PC-9 (cell line): ENCODE measurements around the gene ATP4A. TPM values are rescaled to one million over a fixed set of nuclear protein-coding genes. Genes with fewer than 3 reads are reported as not detected.

Source experiments
- BruUV-seq: library from RNA; stranded (reverse); fragments of 400-500 nt; replicated peaks from 2 replicates; lab custom pipeline; 2021; lab: Mats Ljungman, UMichigan
- CTCF ChIA-PET: fragments of 300-600 bp; sonication (Branson Sonifier 250); formaldehyde crosslinking; loops from one replicate; lab custom pipeline; 2022; ENCODE audit warnings: antibody characterized with exemption; lab: Charles Lee
- POLR2A ChIA-PET: fragments of 300-600 bp; sonication (Branson Sonifier 250); formaldehyde crosslinking; loops from one replicate; lab custom pipeline; 2022; ENCODE audit warnings: antibody characterized with exemption; ENCODE audit not compliant: unreplicated experiment; lab: Charles Lee
- DNase-seq, 2 experiments: peaks; one replicate each; pipeline versions ENCODE4 v3.0.0 to v3.0.0-alpha.2; 2015 to 2022; ENCODE audit warnings: mixed read lengths in 1 of 2
- H2AFZ ChIP-seq: fragments of 200-600 bp; sonication (generic); 2 replicates; pipeline ENCODE4 v1.8.1; 2017; ENCODE audit warnings: antibody characterized with exemption
- H3F3A ChIP-seq: fragments of 200-600 bp; sonication (generic); 2 replicates; pipeline ENCODE4 v1.8.1; 2017; ENCODE audit warnings: antibody characterized with exemption, mild to moderate bottlenecking, low read depth; ENCODE audit not compliant: insufficient read depth
- H3K27ac ChIP-seq: fragments of 200-600 bp; sonication (generic); 2 replicates; pipeline ENCODE4 v1.6.1; 2016; ENCODE audit warnings: mixed run types
- H3K27me3 ChIP-seq: fragments of 200-600 bp; sonication (generic); 2 replicates; pipeline ENCODE4 v1.6.1; 2016; ENCODE audit warnings: low read depth, mixed run types; ENCODE audit not compliant: insufficient read depth
- H3K36me3 ChIP-seq: fragments of 200-600 bp; sonication (generic); 2 replicates; pipeline ENCODE4 v1.6.1; 2016; ENCODE audit warnings: low read depth, mixed run types
- H3K4me1 ChIP-seq: fragments of 200-600 bp; sonication (generic); replicated peaks from 2 replicates; pipeline ENCODE4 v1.6.1; 2016; ENCODE audit warnings: mixed run types; ENCODE audit not compliant: insufficient read depth
- H3K4me2 ChIP-seq: fragments of 200-600 bp; sonication (generic); 2 replicates; pipeline ENCODE4 v1.6.1; 2017; ENCODE audit warnings: mixed run types
- H3K4me3 ChIP-seq: fragments of 200-600 bp; sonication (generic); 2 replicates; pipeline ENCODE4 v1.6.1; 2016; ENCODE audit warnings: mixed run types
- H3K79me2 ChIP-seq: fragments of 200-600 bp; sonication (generic); 2 replicates; pipeline ENCODE4 v1.6.1; 2017; ENCODE audit warnings: low read depth, mixed run types
- H3K9me2 ChIP-seq: fragments of 200-600 bp; sonication (generic); 2 replicates; pipeline ENCODE4 v1.8.1; 2017; ENCODE audit warnings: mild to moderate bottlenecking; ENCODE audit not compliant: insufficient read depth
- H3K9me3 ChIP-seq: fragments of 200-600 bp; sonication (generic); 2 replicates; pipeline ENCODE4 v1.8.1; 2016; ENCODE audit warnings: low read depth; ENCODE audit not compliant: insufficient read depth
- H4K20me1 ChIP-seq: fragments of 200-600 bp; sonication (generic); 2 replicates; pipeline ENCODE4 v1.8.1; 2017; ENCODE audit not compliant: insufficient read depth
- EZH2 ChIP-seq: fragments of 200-600 bp; sonication (generic); IDR thresholded peaks from 2 replicates; pipeline ENCODE4 v1.8.0; 2017; ENCODE audit warnings: antibody characterized with exemption, low read depth
- intact Hi-C: fragments of 100-400 bp; cut with micrococcal nuclease; formaldehyde crosslinking; loops from one replicate; pipeline ENCODE4 v1.10.0; 2022; ENCODE audit not compliant: unreplicated experiment
- total RNA-seq: library from RNA; stranded (reverse); gene quantifications from 2 replicates; pipeline ENCODE4 v1.2.3, GENCODE V29; 2021
- TF ChIP-seq, protein P1 (sequence below): fragments of 200-600 bp; sonication (generic); conservative IDR thresholded peaks from 2 replicates; pipeline ENCODE4 v1.6.1; 2017; ENCODE audit warnings: mixed run types, antibody characterized with exemption, mild to moderate bottlenecking, moderate library complexity

The ATP4A gene
- total RNA-seq, 1 experiment from 2014 or later: not detected

DNA sequence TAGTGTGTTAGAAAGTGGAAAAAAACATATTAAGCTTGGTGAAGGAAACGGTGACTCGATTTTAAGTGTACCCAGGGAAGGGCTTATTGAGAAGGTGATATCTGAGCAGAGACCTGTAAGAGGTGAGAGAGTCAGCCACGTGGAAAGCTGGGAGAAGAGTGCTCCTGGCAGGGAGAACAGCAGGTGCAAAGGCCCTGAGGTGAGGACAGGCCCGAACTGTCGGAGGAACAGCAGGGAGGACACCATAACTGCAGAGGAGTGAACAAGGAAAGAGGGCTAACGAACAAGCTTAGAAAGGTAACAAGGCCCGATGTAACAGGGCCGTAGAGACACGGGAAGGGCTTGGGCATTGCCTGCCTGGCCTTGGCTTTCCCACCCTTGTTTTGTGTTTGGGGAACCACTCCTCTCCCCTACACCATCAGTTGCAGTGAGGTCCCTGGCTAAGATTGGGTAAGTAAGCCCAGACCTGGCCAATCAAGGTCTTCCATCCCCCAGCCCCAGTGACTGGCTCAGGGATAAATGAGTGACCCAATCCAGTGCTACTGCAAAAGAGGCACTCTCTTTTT lies 7.3 kb downstream of the ATP4A start:
- BruUV-seq: no TSS peak
- Histone ChIP-seq H3K27me3 (peaks cover 12% of the 10 kb centered on the region), H3K79me2 (no peaks in the 10 kb centered on the region), H3F3A (no peaks in the 10 kb centered on the region; the same call in none of the 2 replicates), H3K9me3 (no peaks in the 10 kb centered on the region), H3K4me1 (no peaks in the 10 kb centered on the region), H3K36me3 (no peaks in the 10 kb centered on the region), H3K4me2 (no peak overlapping the region), H4K20me1 (no peaks in the 10 kb centered on the region), H3K4me3 (no peak overlapping the region), H3K9me2 (no peaks in the 10 kb centered on the region), H3K27ac (no peak overlapping the region), H2AFZ (no peak overlapping the region)
- ChIA-PET POLR2A (interaction anchor here (0.6 kb wide), 1 partner anchor 197 kb away, joined by 4 read pairs; no protein-coding TSS in a partner anchor), CTCF (no interaction called here)
- intact Hi-C loops: no loop called here
- no peak for DNase-seq
- TF ChIP-seq, protein P1, sequence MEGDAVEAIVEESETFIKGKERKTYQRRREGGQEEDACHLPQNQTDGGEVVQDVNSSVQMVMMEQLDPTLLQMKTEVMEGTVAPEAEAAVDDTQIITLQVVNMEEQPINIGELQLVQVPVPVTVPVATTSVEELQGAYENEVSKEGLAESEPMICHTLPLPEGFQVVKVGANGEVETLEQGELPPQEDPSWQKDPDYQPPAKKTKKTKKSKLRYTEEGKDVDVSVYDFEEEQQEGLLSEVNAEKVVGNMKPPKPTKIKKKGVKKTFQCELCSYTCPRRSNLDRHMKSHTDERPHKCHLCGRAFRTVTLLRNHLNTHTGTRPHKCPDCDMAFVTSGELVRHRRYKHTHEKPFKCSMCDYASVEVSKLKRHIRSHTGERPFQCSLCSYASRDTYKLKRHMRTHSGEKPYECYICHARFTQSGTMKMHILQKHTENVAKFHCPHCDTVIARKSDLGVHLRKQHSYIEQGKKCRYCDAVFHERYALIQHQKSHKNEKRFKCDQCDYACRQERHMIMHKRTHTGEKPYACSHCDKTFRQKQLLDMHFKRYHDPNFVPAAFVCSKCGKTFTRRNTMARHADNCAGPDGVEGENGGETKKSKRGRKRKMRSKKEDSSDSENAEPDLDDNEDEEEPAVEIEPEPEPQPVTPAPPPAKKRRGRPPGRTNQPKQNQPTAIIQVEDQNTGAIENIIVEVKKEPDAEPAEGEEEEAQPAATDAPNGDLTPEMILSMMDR: no peak
- no peak for TF ChIP-seq EZH2

DNA sequence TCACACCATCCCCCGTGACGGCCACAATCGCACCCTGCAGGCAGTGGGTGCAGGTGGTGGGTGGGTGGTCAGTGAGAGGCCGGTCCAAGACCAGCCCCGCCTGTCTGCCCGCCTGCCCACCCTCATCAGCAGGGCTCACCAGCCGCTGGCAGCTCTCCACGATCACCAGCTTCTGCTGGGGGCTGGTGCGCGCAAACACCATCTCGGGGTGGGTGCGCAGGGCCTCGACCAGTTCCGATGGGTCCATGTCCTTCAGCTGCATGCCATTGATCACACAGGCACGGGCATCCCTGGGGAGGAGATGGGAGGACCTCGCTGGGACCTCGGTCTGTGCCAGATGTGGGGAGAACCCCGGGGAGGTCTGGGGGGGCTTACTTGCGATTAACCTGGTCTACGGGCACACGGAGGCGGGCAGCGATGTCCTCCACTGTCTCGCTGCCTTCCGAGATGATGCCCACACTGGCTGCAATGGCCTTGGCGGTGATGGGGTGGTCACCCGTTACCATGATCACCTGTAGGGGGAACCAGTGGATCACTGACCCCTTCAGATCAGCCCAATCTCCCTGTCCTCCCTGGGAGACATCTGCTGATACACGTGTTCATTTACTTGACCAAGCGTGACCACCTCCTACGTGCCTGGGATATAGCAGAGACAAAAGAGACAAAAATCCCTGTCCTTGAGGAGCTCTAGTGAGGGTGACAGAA lies 8.0 kb downstream of the ATP4A start:
- H3K27ac ChIP-seq: no peak overlapping the region
- H4K20me1 ChIP-seq: no peaks in the 10 kb centered on the region
- intact Hi-C loops: loop anchor here (1.0 kb wide), 2 partner anchors 138 to 161 kb away; no protein-coding TSS in a partner anchor
- peak in 1 of 2 experiments; percentile 48 for DNase-seq
- no peaks in the 10 kb centered on the region for H3K4me1 ChIP-seq
- H3K4me3 ChIP-seq: no peak overlapping the region
- TF ChIP-seq, protein P1: peak; percentile 63
- no peak for TF ChIP-seq EZH2
- CTCF ChIA-PET: no interaction called here
- H2AFZ ChIP-seq: no peak overlapping the region
- BruUV-seq: no TSS peak
- H3K79me2 ChIP-seq: no peaks in the 10 kb centered on the region
- H3K27me3 ChIP-seq: peaks cover 9% of the 10 kb centered on the region
- H3K4me2 ChIP-seq: no peak overlapping the region
- no peaks in the 10 kb centered on the region; the same call in none of the 2 replicates for H3F3A ChIP-seq
- H3K9me3 ChIP-seq: no peaks in the 10 kb centered on the region
- H3K36me3 ChIP-seq: no peaks in the 10 kb centered on the region
- POLR2A ChIA-PET: no interaction called here
- no peaks in the 10 kb centered on the region for H3K9me2 ChIP-seq

DNA sequence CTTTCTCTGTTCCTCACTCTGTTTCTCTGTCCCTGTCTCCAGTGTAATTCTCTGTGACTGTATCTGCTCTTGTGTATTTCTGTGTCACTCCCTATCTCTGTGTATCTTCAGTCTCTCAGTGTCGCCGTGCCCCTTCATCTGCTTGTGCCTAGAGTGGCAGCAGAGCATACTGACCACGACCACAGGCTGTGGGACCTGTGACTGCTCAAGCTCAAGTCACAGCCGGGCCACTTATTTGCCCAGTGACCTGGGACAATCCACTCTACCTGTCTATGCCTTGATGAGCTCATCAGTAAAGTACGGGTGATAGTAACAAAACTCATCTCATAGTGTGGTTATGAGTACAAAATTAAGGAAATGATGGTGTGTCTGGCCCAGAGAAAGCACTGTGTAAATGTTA lies 9.4 kb downstream of the ATP4A start:
- no peak for DNase-seq
- CTCF ChIA-PET: interaction anchor here (0.6 kb wide), 1 partner anchor 28 kb away, joined by 9 read pairs; no protein-coding TSS in a partner anchor

More for the DNA sequence above, 9.4 kb downstream of the ATP4A start:
- Histone ChIP-seq H3K9me2 (no peaks in the 10 kb centered on the region), H3F3A (no peaks in the 10 kb centered on the region; the same call in none of the 2 replicates), H3K27me3 (peaks cover under 1% of the 10 kb centered on the region; the same call in 1 of the 2 replicates), H3K4me1 (no peaks in the 10 kb centered on the region), H4K20me1 (no peaks in the 10 kb centered on the region), H3K36me3 (no peaks in the 10 kb centered on the region), H3K9me3 (no peaks in the 10 kb centered on the region), H2AFZ (no peak overlapping the region), H3K27ac (no peak overlapping the region), H3K4me3 (no peak overlapping the region), H3K4me2 (no peak overlapping the region), H3K79me2 (no peaks in the 10 kb centered on the region)
- intact Hi-C loops: no loop called here
- BruUV-seq: no TSS peak
- TF ChIP-seq, protein P1: no peak
- TF ChIP-seq EZH2: no peak
- POLR2A ChIA-PET: interaction anchor here (0.7 kb wide), 1 partner anchor 942 kb away, joined by 3 read pairs; no protein-coding TSS in a partner anchor
